Stimulated activated CD8-positive, alpha-beta memory T cell treated with anti-CD3 and anti-CD28 coated beads, Interleukin-7, amount 100 ng/mL, for 1 hour (primary cell): ENCODE results near the gene MAP3K19.
"Not testable (repeated sequence)": the region's sequence is repeated elsewhere in the genome, so short reads cannot be mapped to it uniquely, and the experiment has no call there.

ENCODE experiments used
- DNase-seq, 2 donors: peaks; one replicate each; pipeline ENCODE4 v3.0.0-alpha.2; 2020; ENCODE audit warnings: low read depth in 2 of 2

The MAP3K19 gene

GRCh38 chr2:134980639-134981038 is 66.6 kb downstream of the MAP3K19 start:
- DNase-seq: no peak

- no peak for DNase-seq
Observed at GRCh38 chr2:134979221-134979620, 68.0 kb downstream of the MAP3K19 start.

DNA sequence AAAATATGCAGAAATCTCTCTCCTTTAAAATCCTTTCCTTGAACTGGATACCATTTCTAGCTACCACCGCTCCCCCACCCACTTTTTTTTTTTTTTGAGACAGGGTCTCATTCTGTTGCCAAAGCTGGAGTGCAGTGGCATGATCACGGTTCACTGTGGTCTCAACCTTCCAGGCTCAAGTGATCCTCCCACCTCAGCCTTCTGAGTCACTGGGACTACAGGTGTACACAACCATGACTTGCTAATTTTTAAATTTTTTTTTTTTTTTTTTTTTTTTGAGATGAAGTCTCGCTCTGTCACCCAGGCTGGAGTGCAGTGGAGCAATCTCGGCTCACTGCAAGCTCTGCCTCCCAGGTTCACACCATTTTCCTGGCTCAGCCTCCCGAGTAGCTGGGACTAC is 70.1 kb downstream of the MAP3K19 start:
- DNase-seq: not testable (repeated sequence)

- no peak for DNase-seq
Observed at GRCh38 chr2:134976074-134976702, 71.1 kb downstream of the MAP3K19 start.

GRCh38 chr2:134975281-134976009 is 71.8 kb downstream of the MAP3K19 start:
- no peak for DNase-seq

GRCh38 chr2:134973241-134974138 is 73.8 kb downstream of the MAP3K19 start:
- DNase-seq: no peak

DNA sequence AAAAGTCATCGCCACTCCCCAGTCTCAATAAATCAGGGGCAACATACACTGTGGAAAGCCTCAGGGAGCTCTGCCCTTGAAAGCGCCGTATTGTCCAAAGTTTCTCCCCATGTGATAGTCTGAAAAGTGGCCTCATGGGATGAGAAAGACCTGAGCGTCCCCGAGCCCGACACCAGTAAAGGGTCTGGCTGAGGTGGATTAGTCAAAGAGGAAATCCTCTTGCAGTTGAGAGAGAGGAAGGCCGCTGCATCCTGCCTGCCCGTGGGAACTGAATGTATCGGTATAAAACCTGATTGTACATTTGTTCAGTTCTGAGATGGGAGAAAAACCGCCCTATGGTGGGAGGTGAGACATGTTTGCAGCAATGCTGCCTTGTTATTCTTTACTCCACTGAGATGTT is 80.1 kb downstream of the MAP3K19 start:
- DNase-seq: not testable (repeated sequence)

GRCh38 chr2:134957477-134957876 is 89.8 kb downstream of the MAP3K19 start:
- no peak for DNase-seq

GRCh38 chr2:134955744-134956143 is 91.5 kb downstream of the MAP3K19 start:
- DNase-seq: no peak

DNA sequence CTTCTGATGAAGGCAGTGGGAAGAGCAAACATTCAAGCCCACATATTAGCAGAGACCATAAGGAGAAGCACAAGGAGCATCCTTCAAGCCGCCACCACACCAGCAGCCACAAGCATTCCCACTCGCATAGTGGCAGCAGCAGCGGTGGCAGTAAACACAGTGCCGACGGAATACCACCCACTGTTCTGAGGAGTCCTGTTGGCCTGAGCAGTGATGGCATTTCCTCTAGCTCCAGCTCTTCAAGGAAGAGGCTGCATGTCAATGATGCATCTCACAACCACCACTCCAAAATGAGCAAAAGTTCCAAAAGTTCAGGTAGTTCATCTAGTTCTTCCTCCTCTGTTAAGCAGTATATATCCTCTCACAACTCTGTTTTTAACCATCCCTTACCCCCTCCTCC is 93.2 kb downstream of the MAP3K19 start:
- DNase-seq: no peak

GRCh38 chr2:134952608-134953007 is 94.6 kb downstream of the MAP3K19 start:
- no peak for DNase-seq

DNA sequence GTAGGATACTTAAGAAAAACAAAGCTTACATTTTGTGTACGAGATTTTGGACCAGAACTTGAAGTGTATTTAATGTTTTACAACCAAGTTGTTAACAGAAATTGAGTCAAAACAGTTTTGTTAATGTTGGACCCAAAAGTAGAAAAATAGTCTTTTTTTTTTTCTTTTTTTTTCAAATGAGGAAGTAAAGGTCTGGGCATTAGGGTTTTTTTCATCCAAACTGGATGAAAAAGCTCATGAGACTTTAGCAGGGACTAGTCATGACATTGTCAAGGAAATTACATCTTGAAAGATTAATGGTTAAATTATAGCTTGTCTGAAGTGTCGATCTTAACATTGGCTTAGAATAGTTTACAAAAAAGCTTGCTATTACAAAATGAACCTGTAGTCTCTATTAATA is 96.4 kb downstream of the MAP3K19 start:
- DNase-seq: no peak

- no peak for DNase-seq
Observed at GRCh38 chr2:134949981-134950708, 97.1 kb downstream of the MAP3K19 start.

GRCh38 chr2:134946073-134946472 is 101.2 kb downstream of the MAP3K19 start:
- no peak for DNase-seq

GRCh38 chr2:134944975-134945374 is 102.3 kb downstream of the MAP3K19 start:
- no peak for DNase-seq

- DNase-seq: no peak
Observed at GRCh38 chr2:134943540-134943939, 103.7 kb downstream of the MAP3K19 start.

GRCh38 chr2:134936691-134937090 is 110.6 kb downstream of the MAP3K19 start:
- no peak for DNase-seq

- DNase-seq: no peak
Observed at GRCh38 chr2:134934641-134935040, 112.6 kb downstream of the MAP3K19 start.

- no peak for DNase-seq
Observed at GRCh38 chr2:134934150-134934549, 113.1 kb downstream of the MAP3K19 start.

DNA sequence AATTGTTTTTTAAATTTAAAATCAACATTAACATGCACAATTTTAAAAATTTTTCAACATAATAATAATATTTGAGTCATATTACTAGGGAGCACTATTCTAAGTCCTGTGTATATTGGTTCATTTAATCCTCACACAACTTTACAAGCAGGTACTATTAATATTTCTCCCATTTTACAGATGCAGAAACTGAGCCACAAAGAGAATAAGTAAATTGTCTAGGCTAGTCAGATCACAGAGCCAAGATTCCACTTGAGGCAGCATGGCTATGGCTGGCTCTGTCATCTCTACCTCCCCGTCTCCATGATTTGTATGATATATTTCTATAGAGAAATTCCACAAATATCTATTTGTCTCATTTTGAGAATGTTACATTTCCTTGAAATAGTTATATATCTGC is 113.5 kb downstream of the MAP3K19 start:
- DNase-seq: no peak

DNA sequence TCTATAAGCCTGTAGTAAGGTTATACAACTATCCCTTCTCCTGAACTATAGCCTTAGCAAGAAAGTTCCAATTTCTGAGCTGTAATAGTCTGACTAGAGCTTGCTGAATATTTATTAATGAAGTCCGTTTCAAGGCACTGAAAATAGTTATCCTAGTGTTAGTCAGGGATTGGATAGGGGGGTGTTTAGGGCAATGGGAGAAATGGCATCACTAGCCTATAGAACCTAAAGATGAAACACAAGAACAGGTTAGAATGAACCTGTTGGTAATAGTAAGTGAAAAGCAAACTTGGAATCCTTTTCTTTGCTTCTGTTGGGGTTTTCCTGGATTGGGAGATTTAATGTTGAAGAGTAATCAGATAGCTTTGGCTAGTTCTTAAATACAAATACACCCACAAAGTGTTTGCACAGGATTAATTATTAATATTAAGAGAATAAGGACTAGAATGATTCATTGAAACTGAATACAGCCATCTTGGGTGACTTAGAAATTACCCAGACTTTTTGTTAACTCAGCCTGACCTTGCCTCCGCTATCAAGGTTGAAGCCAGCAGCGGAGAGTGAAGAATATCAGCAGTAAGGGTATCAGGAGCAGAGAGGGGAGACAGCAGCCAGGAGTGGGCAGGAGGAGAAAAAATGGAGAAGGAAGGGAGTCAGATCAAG is 114.3 kb downstream of the MAP3K19 start:
- no peak for DNase-seq
